ENCODE results near the gene ZNF618.
"Not testable (repeated sequence)": the region's sequence is repeated elsewhere in the genome, so short reads cannot be mapped to it uniquely, and the experiment has no call there.

Gene ZNF618

GRCh38 chr9:114081441-114082016 lies 205.4 kb downstream of the ZNF618 start:
- DNase-seq (ENCODE audit: low read depth, low spot score): no peak

GRCh38 chr9:114082017-114082762 lies 206.1 kb downstream of the ZNF618 start:
- peak; percentile 61 for DNase-seq (ENCODE audit: low read depth, low spot score)

GRCh38 chr9:114082763-114083412 lies 206.8 kb downstream of the ZNF618 start:
- not testable (repeated sequence) for DNase-seq (ENCODE audit: low read depth, low spot score)

GRCh38 chr9:114083666-114084065 lies 207.6 kb downstream of the ZNF618 start:
- DNase-seq (ENCODE audit: low read depth, low spot score): no peak

- no peak for DNase-seq (ENCODE audit: low read depth, low spot score)
Measured at GRCh38 chr9:114084282-114085073, 208.4 kb downstream of the ZNF618 start.

GRCh38 chr9:114085387-114085789 lies 209.3 kb downstream of the ZNF618 start:
- no peak for DNase-seq (ENCODE audit: low read depth, low spot score)

- no peak for DNase-seq (ENCODE audit: low read depth, low spot score)
Measured at GRCh38 chr9:114086009-114086408, 209.9 kb downstream of the ZNF618 start.

- DNase-seq (ENCODE audit: low read depth, low spot score): no peak
Measured at GRCh38 chr9:114086607-114087006, 210.5 kb downstream of the ZNF618 start.

- DNase-seq (ENCODE audit: low read depth, low spot score): no peak
Measured at GRCh38 chr9:114087721-114088120, 211.6 kb downstream of the ZNF618 start.

- DNase-seq (ENCODE audit: low read depth, low spot score): no peak
Measured at GRCh38 chr9:114088571-114089170, 212.6 kb downstream of the ZNF618 start.

GRCh38 chr9:114089206-114089840 lies 213.2 kb downstream of the ZNF618 start:
- no peak for DNase-seq (ENCODE audit: low read depth, low spot score)

- DNase-seq (ENCODE audit: low read depth, low spot score): no peak
Measured at GRCh38 chr9:114090798-114091197, 214.7 kb downstream of the ZNF618 start.

GRCh38 chr9:114091711-114092110 lies 215.6 kb downstream of the ZNF618 start:
- DNase-seq (ENCODE audit: low read depth, low spot score): no peak

- no peak for DNase-seq (ENCODE audit: low read depth, low spot score)
Measured at GRCh38 chr9:114092336-114092735, 216.2 kb downstream of the ZNF618 start.

GRCh38 chr9:114093031-114093471 lies 216.9 kb downstream of the ZNF618 start:
- DNase-seq (ENCODE audit: low read depth, low spot score): no peak

- no peak for DNase-seq (ENCODE audit: low read depth, low spot score)
Measured at GRCh38 chr9:114093761-114094505, 217.8 kb downstream of the ZNF618 start.

GRCh38 chr9:114094971-114095370 lies 218.9 kb downstream of the ZNF618 start:
- DNase-seq (ENCODE audit: low read depth, low spot score): no peak

- DNase-seq (ENCODE audit: low read depth, low spot score): no peak
Measured at GRCh38 chr9:114096041-114096511, 220.0 kb downstream of the ZNF618 start.

GRCh38 chr9:114096866-114097612 lies 220.9 kb downstream of the ZNF618 start:
- no peak for DNase-seq (ENCODE audit: low read depth, low spot score)

Data from activated CD4-positive, CD25-positive, alpha-beta regulatory T cell treated with anti-CD3 and anti-CD28 coated beads, Interleukin-2, amount 50 U/mL, for 16 hours (primary cell).